ENCODE data around the gene PNPLA4. TPM values are rescaled to one million over a fixed set of nuclear protein-coding genes. Genes with fewer than 3 reads are reported as not detected.

Gene PNPLA4
- total RNA-seq, 1 experiment from 2014 or later: 13.5 TPM

GRCh38 chrX:7926914-7927258, 327 bp downstream of the PNPLA4 start:
- H3K9me3 Mint-ChIP-seq (ENCODE audit: unreplicated experiment): no peaks in the 10 kb centered on the region
- DNase-seq: no peak
- POLR2A ChIA-PET: no interaction called here
- H3K9me3 ChIP-seq: no peaks in the 10 kb centered on the region
- H3K36me3 Mint-ChIP-seq (ENCODE audit: insufficient read depth, unreplicated experiment): peaks cover 8% of the 10 kb centered on the region
- peak overlapping the region; percentile 94 for H3K27ac Mint-ChIP-seq (ENCODE audit: unreplicated experiment)
- peaks cover 3% of the 10 kb centered on the region; the same call in 1 of the 2 replicates for H3K4me1 ChIP-seq
- intact Hi-C loops (cut with micrococcal nuclease; ENCODE audit: unreplicated experiment): loop anchor here (1.0 to 5.0 kb wide), 2 partner anchors 207 to 585 kb away; no protein-coding TSS in a partner anchor
- no peaks in the 10 kb centered on the region for H3K27me3 ChIP-seq (replicated peaks; ENCODE audit: control insufficient read depth, insufficient read depth, low read length)
- TF ChIP-seq, protein P1, sequence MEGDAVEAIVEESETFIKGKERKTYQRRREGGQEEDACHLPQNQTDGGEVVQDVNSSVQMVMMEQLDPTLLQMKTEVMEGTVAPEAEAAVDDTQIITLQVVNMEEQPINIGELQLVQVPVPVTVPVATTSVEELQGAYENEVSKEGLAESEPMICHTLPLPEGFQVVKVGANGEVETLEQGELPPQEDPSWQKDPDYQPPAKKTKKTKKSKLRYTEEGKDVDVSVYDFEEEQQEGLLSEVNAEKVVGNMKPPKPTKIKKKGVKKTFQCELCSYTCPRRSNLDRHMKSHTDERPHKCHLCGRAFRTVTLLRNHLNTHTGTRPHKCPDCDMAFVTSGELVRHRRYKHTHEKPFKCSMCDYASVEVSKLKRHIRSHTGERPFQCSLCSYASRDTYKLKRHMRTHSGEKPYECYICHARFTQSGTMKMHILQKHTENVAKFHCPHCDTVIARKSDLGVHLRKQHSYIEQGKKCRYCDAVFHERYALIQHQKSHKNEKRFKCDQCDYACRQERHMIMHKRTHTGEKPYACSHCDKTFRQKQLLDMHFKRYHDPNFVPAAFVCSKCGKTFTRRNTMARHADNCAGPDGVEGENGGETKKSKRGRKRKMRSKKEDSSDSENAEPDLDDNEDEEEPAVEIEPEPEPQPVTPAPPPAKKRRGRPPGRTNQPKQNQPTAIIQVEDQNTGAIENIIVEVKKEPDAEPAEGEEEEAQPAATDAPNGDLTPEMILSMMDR (IDR thresholded peaks at IDR 0.05; ENCODE audit: insufficient read depth in 1 of 2, low read depth in 1 of 2, low read length in 1 of 2, severe bottlenecking in 1 of 2, unreplicated experiment in 1 of 2): no peak
- peak overlapping the region; percentile 86 for H3K4me3 Mint-ChIP-seq (ENCODE audit: unreplicated experiment)
- CTCF ChIA-PET: no interaction called here
- H3K36me3 ChIP-seq (ENCODE audit: control insufficient read depth, insufficient read depth, low read length): no peaks in the 10 kb centered on the region
- no peaks in the 10 kb centered on the region for H3K27me3 Mint-ChIP-seq (ENCODE audit: insufficient read depth, unreplicated experiment)
- H3K4me1 Mint-ChIP-seq (ENCODE audit: low read depth, unreplicated experiment): no peaks in the 10 kb centered on the region
- no TSS peak for BruUV-seq (replicated peaks)
- peak overlapping the region; percentile 58 for H3K4me3 ChIP-seq (ENCODE audit: low read depth, low read length)

- BruUV-seq (replicated peaks): no TSS peak
- Mint-ChIP-seq H3K4me1 (ENCODE audit: low read depth, unreplicated experiment) (no peaks in the 10 kb centered on the region), H3K36me3 (ENCODE audit: insufficient read depth, unreplicated experiment) (peaks cover 8% of the 10 kb centered on the region), H3K27me3 (ENCODE audit: insufficient read depth, unreplicated experiment) (no peaks in the 10 kb centered on the region), H3K9me3 (ENCODE audit: unreplicated experiment) (no peaks in the 10 kb centered on the region), H3K4me3 (ENCODE audit: unreplicated experiment) (peak overlapping the region; percentile 86), H3K27ac (ENCODE audit: unreplicated experiment) (no peak overlapping the region)
- H3K36me3 ChIP-seq (ENCODE audit: control insufficient read depth, insufficient read depth, low read length): no peaks in the 10 kb centered on the region
- peak overlapping the region; percentile 58 for H3K4me3 ChIP-seq (ENCODE audit: low read depth, low read length)
- POLR2A ChIA-PET: no interaction called here
- CTCF ChIA-PET: no interaction called here
- intact Hi-C loops (cut with micrococcal nuclease; ENCODE audit: unreplicated experiment): loop anchor here (1.0 to 5.0 kb wide), 2 partner anchors 206 to 584 kb away; no protein-coding TSS in a partner anchor
- no peaks in the 10 kb centered on the region for H3K9me3 ChIP-seq
- TF ChIP-seq, protein P1 (IDR thresholded peaks at IDR 0.05; ENCODE audit: insufficient read depth in 1 of 2, low read depth in 1 of 2, low read length in 1 of 2, severe bottlenecking in 1 of 2, unreplicated experiment in 1 of 2): no peak
- no peaks in the 10 kb centered on the region for H3K27me3 ChIP-seq (replicated peaks; ENCODE audit: control insufficient read depth, insufficient read depth, low read length)
- peaks cover 3% of the 10 kb centered on the region; the same call in 1 of the 2 replicates for H3K4me1 ChIP-seq
- DNase-seq: no peak
Measured at GRCh38 chrX:7926501-7926900, 712 bp downstream of the PNPLA4 start.

DNA sequence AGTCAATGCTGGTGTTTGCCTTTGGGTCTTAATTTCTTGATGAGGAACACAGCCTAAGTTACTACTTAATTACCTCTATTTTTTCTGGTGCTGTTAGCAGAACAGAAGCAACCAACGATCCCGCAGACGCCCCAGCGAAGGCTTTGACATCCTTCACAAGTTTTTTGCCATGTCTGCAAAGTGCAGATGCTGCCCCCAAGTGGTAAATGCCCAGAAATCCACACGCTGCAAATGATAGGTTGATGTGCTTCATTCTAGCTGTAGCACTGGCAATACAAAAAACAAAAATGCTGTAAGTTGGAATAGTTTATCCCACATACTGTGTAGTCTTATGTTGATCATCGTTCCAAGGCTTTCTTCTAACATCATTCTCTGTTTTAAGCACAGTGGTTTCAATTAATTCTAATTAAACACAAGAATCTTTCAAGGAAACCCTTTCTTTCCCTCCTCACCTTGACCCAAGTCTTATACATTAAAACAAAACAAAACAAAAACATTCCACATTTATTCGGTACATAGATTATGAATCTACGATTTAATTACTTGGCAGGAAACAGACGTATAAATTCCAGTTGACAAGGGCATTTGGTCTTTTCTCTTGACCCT, 1.2 kb downstream of the PNPLA4 start:
- TSS peak; percentile 38 for BruUV-seq (replicated peaks)
- peak; percentile 56 to 60 for DNase-seq
- Mint-ChIP-seq H3K4me1 (ENCODE audit: low read depth, unreplicated experiment) (no peaks in the 10 kb centered on the region), H3K4me3 (ENCODE audit: unreplicated experiment) (no peak overlapping the region), H3K9me3 (ENCODE audit: unreplicated experiment) (no peaks in the 10 kb centered on the region), H3K36me3 (ENCODE audit: insufficient read depth, unreplicated experiment) (peaks cover 8% of the 10 kb centered on the region), H3K27me3 (ENCODE audit: insufficient read depth, unreplicated experiment) (no peaks in the 10 kb centered on the region), H3K27ac (ENCODE audit: unreplicated experiment) (no peak overlapping the region)
- H3K27me3 ChIP-seq (replicated peaks; ENCODE audit: control insufficient read depth, insufficient read depth, low read length): no peaks in the 10 kb centered on the region
- peaks cover 3% of the 10 kb centered on the region; the same call in 1 of the 2 replicates for H3K4me1 ChIP-seq
- no peaks in the 10 kb centered on the region for H3K36me3 ChIP-seq (ENCODE audit: control insufficient read depth, insufficient read depth, low read length)
- POLR2A ChIA-PET: no interaction called here
- TF ChIP-seq, protein P1 (IDR thresholded peaks at IDR 0.05; ENCODE audit: insufficient read depth in 1 of 2, low read depth in 1 of 2, low read length in 1 of 2, severe bottlenecking in 1 of 2, unreplicated experiment in 1 of 2): peak; percentile 41 to 57
- CTCF ChIA-PET: no interaction called here
- intact Hi-C loops (cut with micrococcal nuclease; ENCODE audit: unreplicated experiment): loop anchor here (1.0 to 5.0 kb wide), 2 partner anchors 206 to 584 kb away; no protein-coding TSS in a partner anchor
- no peak overlapping the region for H3K4me3 ChIP-seq (ENCODE audit: low read depth, low read length)
- no peaks in the 10 kb centered on the region for H3K9me3 ChIP-seq
